Measurements from ENCODE around the gene NLGN4X.

The NLGN4X gene

DNA sequence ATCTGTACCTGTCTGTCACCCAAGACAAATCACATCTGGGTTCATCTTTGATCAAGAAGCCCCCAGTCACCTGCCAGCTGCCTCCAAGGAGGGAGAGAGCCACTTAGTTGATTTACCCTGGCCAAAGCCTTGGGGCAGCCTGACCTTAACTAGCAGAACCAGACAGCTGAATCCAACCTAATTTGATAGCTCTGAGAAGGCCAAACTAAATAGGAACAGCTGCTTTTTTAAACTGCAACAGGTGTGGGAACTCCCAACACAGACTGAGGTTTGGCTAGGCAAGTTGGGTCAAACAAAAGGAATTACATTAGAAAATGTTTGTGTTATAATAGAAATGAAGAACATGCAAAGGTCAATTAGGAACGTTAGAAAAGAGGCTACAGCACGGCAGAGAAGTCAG, 375.7 kb downstream of the NLGN4X start:
- TF ChIP-seq, protein P1, sequence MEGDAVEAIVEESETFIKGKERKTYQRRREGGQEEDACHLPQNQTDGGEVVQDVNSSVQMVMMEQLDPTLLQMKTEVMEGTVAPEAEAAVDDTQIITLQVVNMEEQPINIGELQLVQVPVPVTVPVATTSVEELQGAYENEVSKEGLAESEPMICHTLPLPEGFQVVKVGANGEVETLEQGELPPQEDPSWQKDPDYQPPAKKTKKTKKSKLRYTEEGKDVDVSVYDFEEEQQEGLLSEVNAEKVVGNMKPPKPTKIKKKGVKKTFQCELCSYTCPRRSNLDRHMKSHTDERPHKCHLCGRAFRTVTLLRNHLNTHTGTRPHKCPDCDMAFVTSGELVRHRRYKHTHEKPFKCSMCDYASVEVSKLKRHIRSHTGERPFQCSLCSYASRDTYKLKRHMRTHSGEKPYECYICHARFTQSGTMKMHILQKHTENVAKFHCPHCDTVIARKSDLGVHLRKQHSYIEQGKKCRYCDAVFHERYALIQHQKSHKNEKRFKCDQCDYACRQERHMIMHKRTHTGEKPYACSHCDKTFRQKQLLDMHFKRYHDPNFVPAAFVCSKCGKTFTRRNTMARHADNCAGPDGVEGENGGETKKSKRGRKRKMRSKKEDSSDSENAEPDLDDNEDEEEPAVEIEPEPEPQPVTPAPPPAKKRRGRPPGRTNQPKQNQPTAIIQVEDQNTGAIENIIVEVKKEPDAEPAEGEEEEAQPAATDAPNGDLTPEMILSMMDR (IDR thresholded peaks at IDR 0.05), result no peak
- no peak for TF ChIP-seq ZFX (IDR thresholded peaks at IDR 0.05; ENCODE audit: borderline replicate concordance)

DNA sequence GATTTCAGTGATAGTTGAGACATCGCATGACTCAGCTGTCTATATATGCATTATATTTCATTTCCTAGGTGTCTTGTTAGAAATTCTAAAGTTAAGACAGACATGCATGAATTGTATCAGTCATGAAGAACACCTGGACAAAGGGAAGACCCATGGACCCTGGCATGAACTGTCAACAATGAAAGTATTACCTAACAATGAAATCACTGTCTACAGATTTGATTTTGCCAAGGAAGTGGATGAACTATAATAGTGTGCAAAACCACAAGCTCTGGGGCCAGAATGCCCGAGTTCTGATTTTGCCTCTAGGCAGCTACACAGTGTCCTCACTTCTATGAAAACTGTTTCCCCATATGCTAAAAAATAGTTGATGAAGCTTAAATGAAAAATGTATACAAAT, 386.1 kb downstream of the NLGN4X start:
- no peak for TF ChIP-seq ZFX (IDR thresholded peaks at IDR 0.05; ENCODE audit: borderline replicate concordance)
- TF ChIP-seq, protein P1 (IDR thresholded peaks at IDR 0.05), result no peak
- no peak overlapping the region for H3K27ac ChIP-seq

More for the DNA sequence above, 375.7 kb downstream of the NLGN4X start:
- no peak overlapping the region for H3K27ac ChIP-seq

Measured in 22Rv1 (cell line).